ENCODE results near the gene P3H4. TPM values are rescaled to one million over a fixed set of nuclear protein-coding genes. Genes with fewer than 3 reads are reported as not detected.

Gene P3H4
- total and polyA plus RNA-seq, 9 donors, result 35.5 to 68.4 (median 41.5) TPM

GRCh38 chr17:41771389-41772206, 40.2 kb downstream of the P3H4 start:
- WGBS (ENCODE audit: insufficient coverage), result 86% methylated on average over 12 of the region's 17 CpGs
- no peak overlapping the region for H3K4me3 ChIP-seq (ENCODE audit: low read length)
- peaks cover 38% of the 10 kb centered on the region for H3K4me1 ChIP-seq (ENCODE audit: control insufficient read depth, insufficient read depth, low read length)
- H3K9me3 ChIP-seq (replicated peaks; ENCODE audit: control insufficient read depth, low read depth, low read length), result no peaks in the 10 kb centered on the region
- no peak for DNase-seq
- peaks cover 53% of the 10 kb centered on the region for H3K36me3 ChIP-seq (ENCODE audit: control insufficient read depth, insufficient read depth, low read length)
- H3K27ac ChIP-seq (ENCODE audit: low read length), result no peak overlapping the region
- H3K27me3 ChIP-seq (ENCODE audit: control insufficient read depth, insufficient read depth, low read length), result no peaks in the 10 kb centered on the region

GRCh38 chr17:41769985-41770384, 41.8 kb downstream of the P3H4 start:
- H3K4me3 ChIP-seq (ENCODE audit: low read length), result no peak overlapping the region
- 72% methylated on average over 2 of the region's 3 CpGs for WGBS (ENCODE audit: insufficient coverage)
- H3K36me3 ChIP-seq (ENCODE audit: control insufficient read depth, insufficient read depth, low read length), result peaks cover 60% of the 10 kb centered on the region

GRCh38 chr17:41769346-41769862, 42.3 kb downstream of the P3H4 start:
- Histone ChIP-seq H3K27ac (ENCODE audit: low read length) (no peak overlapping the region), H3K9me3 (replicated peaks; ENCODE audit: control insufficient read depth, low read depth, low read length) (no peaks in the 10 kb centered on the region), H3K36me3 (ENCODE audit: control insufficient read depth, insufficient read depth, low read length) (peaks cover 66% of the 10 kb centered on the region), H3K4me3 (ENCODE audit: low read length) (no peak overlapping the region), H3K27me3 (ENCODE audit: control insufficient read depth, insufficient read depth, low read length) (no peaks in the 10 kb centered on the region), H3K4me1 (ENCODE audit: control insufficient read depth, insufficient read depth, low read length) (peaks cover 20% of the 10 kb centered on the region)
- WGBS (ENCODE audit: insufficient coverage), result 75% methylated on average over 16 of the region's 16 CpGs
- DNase-seq, result no peak

More at GRCh38 chr17:41769985-41770384, 41.8 kb downstream of the P3H4 start:
- H3K4me1 ChIP-seq (ENCODE audit: control insufficient read depth, insufficient read depth, low read length), result peaks cover 21% of the 10 kb centered on the region
- H3K27ac ChIP-seq (ENCODE audit: low read length), result no peak overlapping the region
- no peaks in the 10 kb centered on the region for H3K27me3 ChIP-seq (ENCODE audit: control insufficient read depth, insufficient read depth, low read length)
- DNase-seq, result no peak
- H3K9me3 ChIP-seq (replicated peaks; ENCODE audit: control insufficient read depth, low read depth, low read length), result no peaks in the 10 kb centered on the region

GRCh38 chr17:41768682-41769288, 43.0 kb downstream of the P3H4 start:
- peaks cover 70% of the 10 kb centered on the region for H3K36me3 ChIP-seq (ENCODE audit: control insufficient read depth, insufficient read depth, low read length)

GRCh38 chr17:41767324-41768042, 44.3 kb downstream of the P3H4 start:
- no peak for DNase-seq
- Histone ChIP-seq H3K36me3 (ENCODE audit: control insufficient read depth, insufficient read depth, low read length) (peaks cover 79% of the 10 kb centered on the region), H3K9me3 (replicated peaks; ENCODE audit: control insufficient read depth, low read depth, low read length) (no peaks in the 10 kb centered on the region), H3K4me3 (ENCODE audit: low read length) (no peak overlapping the region), H3K27me3 (ENCODE audit: control insufficient read depth, insufficient read depth, low read length) (no peaks in the 10 kb centered on the region), H3K4me1 (ENCODE audit: control insufficient read depth, insufficient read depth, low read length) (peaks cover 2% of the 10 kb centered on the region), H3K27ac (ENCODE audit: low read length) (no peak overlapping the region)
- 94% methylated on average over 9 of the region's 18 CpGs for WGBS (ENCODE audit: insufficient coverage)

More at GRCh38 chr17:41768682-41769288, 43.0 kb downstream of the P3H4 start:
- 91% methylated on average over 22 of the region's 23 CpGs for WGBS (ENCODE audit: insufficient coverage)
- Histone ChIP-seq H3K27ac (ENCODE audit: low read length) (no peak overlapping the region), H3K27me3 (ENCODE audit: control insufficient read depth, insufficient read depth, low read length) (no peaks in the 10 kb centered on the region), H3K9me3 (replicated peaks; ENCODE audit: control insufficient read depth, low read depth, low read length) (no peaks in the 10 kb centered on the region), H3K4me1 (ENCODE audit: control insufficient read depth, insufficient read depth, low read length) (peaks cover 14% of the 10 kb centered on the region), H3K4me3 (ENCODE audit: low read length) (no peak overlapping the region)
- DNase-seq, result no peak

- DNase-seq, result no peak
- no peak overlapping the region for H3K27ac ChIP-seq (ENCODE audit: low read length)
- H3K9me3 ChIP-seq (replicated peaks; ENCODE audit: control insufficient read depth, low read depth, low read length), result no peaks in the 10 kb centered on the region
- H3K27me3 ChIP-seq (ENCODE audit: control insufficient read depth, insufficient read depth, low read length), result no peaks in the 10 kb centered on the region
- peaks cover 67% of the 10 kb centered on the region for H3K36me3 ChIP-seq (ENCODE audit: control insufficient read depth, insufficient read depth, low read length)
- H3K4me3 ChIP-seq (ENCODE audit: low read length), result no peak overlapping the region
- H3K4me1 ChIP-seq (ENCODE audit: control insufficient read depth, insufficient read depth, low read length), result no peaks in the 10 kb centered on the region
Measured at GRCh38 chr17:41766135-41766534, 45.6 kb downstream of the P3H4 start.

- no peak for DNase-seq
- Histone ChIP-seq H3K27me3 (ENCODE audit: control insufficient read depth, insufficient read depth, low read length) (no peaks in the 10 kb centered on the region), H3K27ac (ENCODE audit: low read length) (no peak overlapping the region), H3K9me3 (replicated peaks; ENCODE audit: control insufficient read depth, low read depth, low read length) (no peaks in the 10 kb centered on the region), H3K4me1 (ENCODE audit: control insufficient read depth, insufficient read depth, low read length) (no peaks in the 10 kb centered on the region), H3K4me3 (ENCODE audit: low read length) (no peak overlapping the region), H3K36me3 (ENCODE audit: control insufficient read depth, insufficient read depth, low read length) (peaks cover 63% of the 10 kb centered on the region)
- 91% methylated on average over 6 of the region's 8 CpGs for WGBS (ENCODE audit: insufficient coverage)
Measured at GRCh38 chr17:41763327-41763726, 48.4 kb downstream of the P3H4 start.

- WGBS (ENCODE audit: insufficient coverage), result 96% methylated on average over 16 of the region's 16 CpGs
- no peak overlapping the region for H3K27ac ChIP-seq (ENCODE audit: low read length)
- H3K27me3 ChIP-seq (ENCODE audit: control insufficient read depth, insufficient read depth, low read length), result no peaks in the 10 kb centered on the region
- H3K9me3 ChIP-seq (replicated peaks; ENCODE audit: control insufficient read depth, low read depth, low read length), result no peaks in the 10 kb centered on the region
- no peaks in the 10 kb centered on the region for H3K4me1 ChIP-seq (ENCODE audit: control insufficient read depth, insufficient read depth, low read length)
- H3K36me3 ChIP-seq (ENCODE audit: control insufficient read depth, insufficient read depth, low read length), result peaks cover 64% of the 10 kb centered on the region
- no peak for DNase-seq
- no peak overlapping the region for H3K4me3 ChIP-seq (ENCODE audit: low read length)
Measured at GRCh38 chr17:41762841-41763240, 48.9 kb downstream of the P3H4 start.

- WGBS (ENCODE audit: insufficient coverage), result 92% methylated on average over 2 of the region's 6 CpGs
- Histone ChIP-seq H3K27ac (ENCODE audit: low read length) (no peak overlapping the region), H3K4me1 (ENCODE audit: control insufficient read depth, insufficient read depth, low read length) (no peaks in the 10 kb centered on the region), H3K27me3 (ENCODE audit: control insufficient read depth, insufficient read depth, low read length) (no peaks in the 10 kb centered on the region), H3K4me3 (ENCODE audit: low read length) (no peak overlapping the region), H3K9me3 (replicated peaks; ENCODE audit: control insufficient read depth, low read depth, low read length) (no peaks in the 10 kb centered on the region), H3K36me3 (ENCODE audit: control insufficient read depth, insufficient read depth, low read length) (peaks cover 64% of the 10 kb centered on the region)
- DNase-seq, result no peak
Measured at GRCh38 chr17:41762391-41762790, 49.4 kb downstream of the P3H4 start.

- Histone ChIP-seq H3K9me3 (replicated peaks; ENCODE audit: control insufficient read depth, low read depth, low read length) (no peaks in the 10 kb centered on the region), H3K27me3 (ENCODE audit: control insufficient read depth, insufficient read depth, low read length) (no peaks in the 10 kb centered on the region), H3K4me1 (ENCODE audit: control insufficient read depth, insufficient read depth, low read length) (no peaks in the 10 kb centered on the region), H3K27ac (ENCODE audit: low read length) (no peak overlapping the region), H3K4me3 (ENCODE audit: low read length) (no peak overlapping the region), H3K36me3 (ENCODE audit: control insufficient read depth, insufficient read depth, low read length) (peaks cover 62% of the 10 kb centered on the region)
- WGBS (ENCODE audit: insufficient coverage), result 74% methylated on average over 4 of the region's 6 CpGs
- no peak for DNase-seq
Measured at GRCh38 chr17:41760878-41761277, 50.9 kb downstream of the P3H4 start.
